Activated CD4-positive, CD25-positive, alpha-beta regulatory T cell treated with anti-CD3 and anti-CD28 coated beads, Interleukin-2, amount 50 U/mL, for 72 hours (primary cell): ENCODE data around the gene NUDT7.

Source experiments
- DNase-seq: peaks from one replicate; pipeline ENCODE4 v3.0.0; 2021

The NUDT7 gene

GRCh38 chr16:77729951-77730350 lies 7.6 kb downstream of the NUDT7 start:
- no peak for DNase-seq

- DNase-seq, result no peak
Measured at GRCh38 chr16:77732241-77732946, 10.1 kb downstream of the NUDT7 start.

- DNase-seq, result no peak
Measured at GRCh38 chr16:77736879-77737278, 14.6 kb downstream of the NUDT7 start.

GRCh38 chr16:77738706-77739558 lies 16.6 kb downstream of the NUDT7 start:
- DNase-seq, result no peak

GRCh38 chr16:77739559-77739892 lies 17.2 kb downstream of the NUDT7 start:
- DNase-seq, result no peak

GRCh38 chr16:77744141-77744540 lies 21.8 kb downstream of the NUDT7 start:
- no peak for DNase-seq

GRCh38 chr16:77745972-77746371 lies 23.7 kb downstream of the NUDT7 start:
- no peak for DNase-seq

GRCh38 chr16:77748421-77749005 lies 26.2 kb downstream of the NUDT7 start:
- DNase-seq, result no peak

GRCh38 chr16:77749415-77749814 lies 27.1 kb downstream of the NUDT7 start:
- no peak for DNase-seq

GRCh38 chr16:77758046-77758445 lies 35.7 kb downstream of the NUDT7 start:
- DNase-seq, result no peak

GRCh38 chr16:77758508-77758907 lies 36.2 kb downstream of the NUDT7 start:
- no peak for DNase-seq

- no peak for DNase-seq
Measured at GRCh38 chr16:77759201-77759600, 36.9 kb downstream of the NUDT7 start.

GRCh38 chr16:77759821-77760220 lies 37.5 kb downstream of the NUDT7 start:
- DNase-seq, result no peak

GRCh38 chr16:77760800-77761199 lies 38.5 kb downstream of the NUDT7 start:
- DNase-seq, result no peak

GRCh38 chr16:77761204-77761603 lies 38.9 kb downstream of the NUDT7 start:
- no peak for DNase-seq

GRCh38 chr16:77762262-77762661 lies 39.9 kb downstream of the NUDT7 start:
- DNase-seq, result no peak

- DNase-seq, result no peak
Measured at GRCh38 chr16:77763994-77764393, 41.7 kb downstream of the NUDT7 start.

- no peak for DNase-seq
Measured at GRCh38 chr16:77767211-77767610, 44.9 kb downstream of the NUDT7 start.

GRCh38 chr16:77767826-77768225 lies 45.5 kb downstream of the NUDT7 start:
- DNase-seq, result no peak

GRCh38 chr16:77775911-77776909 lies 53.9 kb downstream of the NUDT7 start:
- DNase-seq, result no peak

- DNase-seq, result no peak
Measured at GRCh38 chr16:77777745-77778144, 55.4 kb downstream of the NUDT7 start.

GRCh38 chr16:77780378-77780837 lies 58.1 kb downstream of the NUDT7 start:
- DNase-seq, result no peak

GRCh38 chr16:77781091-77781490 lies 58.8 kb downstream of the NUDT7 start:
- DNase-seq, result no peak
